Motor neuron (in vitro differentiated cells): Measurements from ENCODE around the gene STARD9. TPM values are rescaled to one million over a fixed set of nuclear protein-coding genes. Genes with fewer than 3 reads are reported as not detected.
"Not testable (repeated sequence)": the region's sequence is repeated elsewhere in the genome, so short reads cannot be mapped to it uniquely, and the experiment has no call there.

Experiments
- ATAC-seq, 8 experiments: fragments of 200-7000 bp; cut with Tn5 transposase; replicated peaks in 6 of 8; 2 replicates each; pipeline ENCODE4 v1.8.0; 2021; ENCODE audit warnings: mild to moderate bottlenecking in 8 of 8, moderate library complexity in 8 of 8
- H3K27ac ChIP-seq, 2 donors: fragments of 250-450 bp; sonication (Bioruptor Pico); 2 replicates each; pipeline ENCODE4 v1.9.0; 2021; ENCODE audit warnings: antibody characterized with exemption in 2 of 2, mild to moderate bottlenecking in 2 of 2, moderate library complexity in 1 of 2
- H3K4me1 ChIP-seq, 2 donors: fragments of 250-450 bp; sonication (Bioruptor Pico); replicated peaks in 1 of 2; 2 replicates each; pipeline ENCODE4 v1.6.1; 2021; ENCODE audit warnings: antibody characterized with exemption in 2 of 2, mild to moderate bottlenecking in 2 of 2, moderate library complexity in 1 of 2
- H3K4me3 ChIP-seq, 5 donors: fragments of 250-450 bp; sonication (Bioruptor Pico); 2 replicates each; pipeline ENCODE4 v1.9.0; 2021; ENCODE audit warnings: antibody characterized with exemption in 5 of 5, mild to moderate bottlenecking in 5 of 5, moderate library complexity in 4 of 5
- WGBS, 10 experiments: fragments of 450-650 bp; shearing (Covaris generic); methylation state at CpG; one replicate each; pipeline ENCODE4 v1.0.0; 2022; 5-methylcytosine and 5-hydroxymethylcytosine counted together
- in situ Hi-C, 9 experiments: fragments of 400-800 bp; cut with MboI; loops; one replicate each; pipeline ENCODE4 v1.15.0; 2021; ENCODE audit warnings: low sequenced_read_pairs in 9 of 9, low pct_unique_long_range_greater_than_20kb in 2 of 9; ENCODE audit not compliant: unreplicated experiment in 9 of 9
- total RNA-seq, 8 experiments: library from RNA; unstranded; fragments of 300-600 nt; gene quantifications; 2 replicates each; pipeline versions ENCODE4 v1.2.3 to v1.2.4, GENCODE V29; 2022

Gene STARD9
- total RNA-seq, 8 experiments from 2014 or later, result 1.6 to 14.3 (median 8.9) TPM

DNA sequence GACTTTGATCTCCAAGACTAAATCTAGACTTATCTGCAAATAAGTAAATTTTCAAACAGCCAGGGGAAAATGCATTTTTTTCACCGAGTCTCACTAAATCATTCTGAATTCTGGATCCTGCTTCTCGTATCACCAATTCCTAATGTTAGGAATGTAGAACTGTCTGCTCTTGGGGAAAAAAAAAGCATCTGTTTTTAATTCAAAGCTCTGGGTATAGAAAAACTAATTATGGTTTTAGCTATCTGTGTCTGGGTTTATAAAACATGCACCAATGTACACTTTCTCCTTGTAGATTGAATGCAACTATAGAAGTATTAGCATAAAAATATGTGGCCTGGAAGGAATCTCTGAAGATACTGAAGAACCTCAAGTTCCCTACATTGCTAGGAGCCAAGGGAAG lies 166.3 kb downstream of the STARD9 start:
- no peak overlapping the region for H3K4me3 ChIP-seq
- ATAC-seq, result no peak
- H3K4me1 ChIP-seq, result peaks cover 3% of the 10 kb centered on the region in 2 donors
- no peak overlapping the region for H3K27ac ChIP-seq
- in situ Hi-C loops, result no loop called here
- 30 to 100% (median 86%) methylated on average over 2 of the region's 2 CpGs; no CpG with 5 or more reads in 3 of the 10 experiments for WGBS, 10 experiments

DNA sequence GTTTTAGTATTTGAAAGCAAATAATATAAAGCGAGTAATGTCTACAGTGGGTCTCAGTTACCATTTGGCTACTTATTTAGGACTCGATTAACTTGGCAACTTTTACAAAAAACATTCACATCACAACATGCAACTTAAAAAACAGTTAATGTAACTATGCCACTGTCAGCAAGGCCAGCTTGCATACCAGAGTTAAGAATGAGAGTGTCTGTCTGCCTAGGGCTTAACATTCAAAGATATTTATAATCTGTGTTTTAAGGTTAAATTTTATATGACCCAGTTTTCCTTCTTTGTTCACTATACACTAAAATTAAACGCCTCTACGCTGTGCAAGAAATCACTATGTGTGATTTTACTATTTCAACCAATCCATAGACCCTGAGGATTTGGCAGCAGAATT lies 166.7 kb downstream of the STARD9 start:
- Histone ChIP-seq H3K27ac (no peak overlapping the region), H3K4me1 (peaks cover 3% of the 10 kb centered on the region in 2 donors), H3K4me3 (no peak overlapping the region)
- no peak for ATAC-seq
- 70 to 100% (median 96%) methylated on average over 1 to 4 of the region's 4 CpGs; no CpG with 5 or more reads in 2 of the 10 experiments for WGBS, 10 experiments
- in situ Hi-C loops, result no loop called here

DNA sequence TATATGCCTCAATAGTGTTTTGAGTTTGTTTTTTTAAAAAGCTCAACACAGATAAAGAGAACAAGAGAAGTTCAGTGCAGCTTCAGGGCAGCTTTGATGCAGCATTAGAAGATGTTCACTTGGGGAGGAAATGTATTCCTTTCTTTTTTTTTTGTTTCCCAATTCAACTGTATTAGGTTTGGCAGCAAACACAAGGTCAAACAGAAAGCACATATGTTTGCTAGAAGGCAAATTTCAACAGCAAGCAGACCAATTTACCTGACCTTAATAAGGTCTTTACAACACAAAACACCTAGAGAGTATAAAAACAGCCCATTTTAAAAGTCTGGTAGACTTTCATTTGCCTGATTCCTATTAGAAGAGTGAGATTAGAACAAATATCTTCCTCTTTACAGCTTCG lies 168.8 kb downstream of the STARD9 start:
- no peak for ATAC-seq
- WGBS, 10 experiments, result 83 to 100% (median 100%) methylated on average over 1 of the region's 1 CpG; no CpG with 5 or more reads in 1 of the 10 experiments
- Histone ChIP-seq H3K4me3 (no peak overlapping the region), H3K4me1 (no peaks in the 10 kb centered on the region), H3K27ac (no peak overlapping the region)
- in situ Hi-C loops, result no loop called here

- Histone ChIP-seq H3K27ac (no peak overlapping the region), H3K4me3 (no peak overlapping the region), H3K4me1 (no peaks in the 10 kb centered on the region)
- in situ Hi-C loops, result no loop called here
- WGBS, 10 experiments, result 0 to 100% (median 56%) methylated on average over 1 of the region's 1 CpG; no CpG with 5 or more reads in 6 of the 10 experiments
- no peak for ATAC-seq
Observed at GRCh38 chr15:42749266-42749665, 173.9 kb downstream of the STARD9 start.

- no peaks in the 10 kb centered on the region for H3K4me1 ChIP-seq
- 70 to 100% (median 99%) methylated on average over 1 to 2 of the region's 2 CpGs for WGBS, 10 experiments
- no peak overlapping the region for H3K27ac ChIP-seq
- in situ Hi-C loops, result no loop called here
- no peak overlapping the region for H3K4me3 ChIP-seq
- ATAC-seq, result no peak
Observed at GRCh38 chr15:42750306-42750705, 174.9 kb downstream of the STARD9 start.

DNA sequence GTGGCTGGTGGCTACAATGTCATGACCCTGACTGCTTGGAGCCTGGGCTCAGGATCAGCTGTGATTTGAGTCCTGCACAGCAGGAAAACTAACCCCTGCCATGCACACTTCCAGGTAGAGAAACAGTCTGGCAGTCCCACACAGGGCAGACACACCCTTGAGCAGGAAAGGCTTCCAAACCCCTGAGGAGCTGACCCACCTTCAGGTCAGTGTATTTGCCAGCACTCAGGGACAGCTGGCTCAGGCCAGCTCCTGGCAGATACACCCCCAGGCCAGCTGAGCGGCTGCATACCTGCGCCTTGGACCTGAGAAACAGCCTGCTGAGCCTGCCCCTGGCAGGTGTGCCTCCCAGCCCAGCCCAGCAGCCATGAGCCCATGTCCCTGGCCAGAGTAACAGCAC lies 183.7 kb downstream of the STARD9 start:
- no peaks in the 10 kb centered on the region for H3K4me1 ChIP-seq
- WGBS, 10 experiments, result 80 to 100% methylated on average over 1 of the region's 2 CpGs; no CpG with 5 or more reads in 8 of the 10 experiments
- in situ Hi-C loops, result no loop called here
- no peak overlapping the region for H3K27ac ChIP-seq
- no peak for ATAC-seq
- H3K4me3 ChIP-seq, result no peak overlapping the region

GRCh38 chr15:42760759-42761158 lies 185.4 kb downstream of the STARD9 start:
- Histone ChIP-seq H3K27ac (no peak overlapping the region), H3K4me3 (no peak overlapping the region), H3K4me1 (no peaks in the 10 kb centered on the region)
- in situ Hi-C loops, result no loop called here
- no peak for ATAC-seq
- WGBS, 10 experiments, result 67 to 100% (median 95%) methylated on average over 1 of the region's 1 CpG; no CpG with 5 or more reads in 2 of the 10 experiments

DNA sequence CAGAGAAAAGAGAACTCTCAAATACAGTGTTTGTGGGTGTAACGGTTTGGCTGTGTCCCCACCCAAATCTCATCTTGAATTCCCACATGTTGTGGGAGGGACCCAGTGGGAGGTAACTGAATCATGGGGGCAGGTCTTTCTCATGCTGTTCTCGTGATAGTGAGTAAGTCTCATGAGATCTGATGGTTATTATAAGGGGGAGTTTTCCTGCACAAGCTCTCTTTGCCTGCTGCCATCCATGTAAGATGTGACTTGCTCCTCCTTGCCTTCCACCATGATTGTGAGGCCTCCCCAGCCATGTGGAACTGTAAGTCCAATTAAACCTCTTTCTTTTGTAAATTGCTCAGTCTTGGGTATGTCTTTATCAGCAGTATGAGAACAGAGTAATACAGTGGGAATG lies 186.4 kb downstream of the STARD9 start:
- H3K4me1 ChIP-seq, H3K4me3 ChIP-seq, H3K27ac ChIP-seq, in situ Hi-C loops, ATAC-seq: not testable (repeated sequence)
- WGBS, 10 experiments, result 57 to 100% (median 80%) methylated on average over 1 to 2 of the region's 2 CpGs; no CpG with 5 or more reads in 5 of the 10 experiments

GRCh38 chr15:42764154-42764731 lies 188.8 kb downstream of the STARD9 start:
- H3K4me1 ChIP-seq, in situ Hi-C loops, H3K4me3 ChIP-seq, H3K27ac ChIP-seq, ATAC-seq: not testable (repeated sequence)
- 33 to 100% (median 67%) methylated on average over 1 to 7 of the region's 16 CpGs; no CpG with 5 or more reads in 2 of the 10 experiments for WGBS, 10 experiments

GRCh38 chr15:42766109-42766508 lies 190.7 kb downstream of the STARD9 start:
- H3K4me1 ChIP-seq, in situ Hi-C loops, H3K4me3 ChIP-seq, H3K27ac ChIP-seq, ATAC-seq: not testable (repeated sequence)
- WGBS, 10 experiments, result 75 to 100% (median 90%) methylated on average over 1 to 4 of the region's 4 CpGs; no CpG with 5 or more reads in 4 of the 10 experiments

Other genes with a start within 250 kb of the STARD9 start
- gene CAPN3, start 216.1 kb upstream of the STARD9 start, total RNA-seq, result 10 to 100 TPM in 2 of 8 experiments, 1 to 10 TPM in 4, under 1 TPM in 2; 0.81 to 30.3 (median 2.9) TPM
- gene ZNF106, start 84.5 kb upstream of the STARD9 start, total RNA-seq, result 100 to 1,000 TPM in 1 of 8 experiments, 10 to 100 TPM in 7; 15.1 to 101 (median 33.4) TPM
- 10 to 100 TPM in 5 of 8 experiments, 1 to 10 TPM in 3; 5.6 to 72.9 (median 23.3) TPM for gene SNAP23, start 80.0 kb upstream of the STARD9 start, total RNA-seq
- 10 to 100 TPM in 7 of 8 experiments, 1 to 10 TPM in 1; 9.0 to 28.8 (median 15.0) TPM for gene LRRC57, start 26.8 kb upstream of the STARD9 start, total RNA-seq
- 10 to 100 TPM; 13.0 to 35.6 (median 19.2) TPM for gene HAUS2, start 26.8 kb upstream of the STARD9 start, total RNA-seq
- 10 to 100 TPM in 4 of 8 experiments, 1 to 10 TPM in 4; 5.0 to 15.4 (median 10.0) TPM for gene CDAN1, start 161.5 kb downstream of the STARD9 start, total RNA-seq